Neural cell (in vitro differentiated cells): ENCODE results near the gene PLOD2. TPM values are rescaled to one million over a fixed set of nuclear protein-coding genes. Genes with fewer than 3 reads are reported as not detected.

Experiments
- H2AFZ ChIP-seq: fragments of 200-600, 300-800 bp; sonication (generic), shearing (Covaris generic); 2 replicates; pipeline ENCODE4 v1.6.0; 2014; ENCODE audit warnings: low read depth, mild to moderate bottlenecking, antibody characterized with exemption, low read length, moderate library complexity
- H3F3A ChIP-seq: fragments of 200-600 bp; shearing (Covaris generic); 2 replicates; pipeline ENCODE4 v1.6.1; 2016; ENCODE audit warnings: mild to moderate bottlenecking, moderate library complexity, mixed read lengths, antibody characterized with exemption, low read length; ENCODE audit not compliant: insufficient read depth, poor library complexity, severe bottlenecking
- H3K27ac ChIP-seq: fragments of 200-600, 300-800 bp; sonication (generic), shearing (Covaris generic); 2 replicates; pipeline ENCODE4 v1.5.1; 2014; ENCODE audit warnings: mild to moderate bottlenecking, low read length, moderate library complexity
- H3K27me3 ChIP-seq: fragments of 300-800, 200-600 bp; sonication (generic), shearing (Covaris generic); 2 replicates; pipeline ENCODE4 v1.6.0; 2014; ENCODE audit warnings: mild to moderate bottlenecking, low read depth, low read length, moderate library complexity; ENCODE audit not compliant: insufficient read depth
- H3K36me3 ChIP-seq: fragments of 300-800, 200-600 bp; sonication (generic), shearing (Covaris generic); 2 replicates; pipeline ENCODE4 v1.5.1; 2014; ENCODE audit warnings: mild to moderate bottlenecking, antibody characterized with exemption, low read length, moderate library complexity; ENCODE audit not compliant: insufficient read depth
- H3K4me2 ChIP-seq: fragments of 300-800, 200-600 bp; sonication (generic), shearing (Covaris generic); 2 replicates; pipeline ENCODE4 v1.6.0; 2014; ENCODE audit warnings: mild to moderate bottlenecking, low read length
- H3K4me3 ChIP-seq: fragments of 300-800, 200-600 bp; sonication (generic), shearing (Covaris generic); 2 replicates; pipeline ENCODE4 v1.5.1; 2014; ENCODE audit warnings: mild to moderate bottlenecking, low read length, moderate library complexity
- H3K79me2 ChIP-seq: fragments of 200-600 bp; shearing (Covaris generic); replicated peaks from 2 replicates; pipeline ENCODE4 v1.6.0; 2014; ENCODE audit warnings: mild to moderate bottlenecking, low read length, moderate library complexity; ENCODE audit not compliant: insufficient read depth
- H3K9ac ChIP-seq: fragments of 300-800, 200-600 bp; sonication (generic), shearing (Covaris generic); 2 replicates; pipeline ENCODE4 v1.6.1; 2016; ENCODE audit warnings: mild to moderate bottlenecking, low read length, mixed read lengths
- H3K9me2 ChIP-seq: fragments of 200-600 bp; shearing (Covaris generic); 2 replicates; pipeline ENCODE4 v1.6.1; 2016; ENCODE audit warnings: mild to moderate bottlenecking, low read length, mixed read lengths; ENCODE audit not compliant: insufficient read depth
- H3K9me3 ChIP-seq: fragments of 200-600, 300-800 bp; sonication (generic), shearing (Covaris generic); 2 replicates; pipeline ENCODE4 v1.6.1; 2016; ENCODE audit warnings: mild to moderate bottlenecking, mixed run types, low read length, moderate library complexity, mixed read lengths
- H4K20me1 ChIP-seq: fragments of 200-600 bp; shearing (Covaris generic); 2 replicates; pipeline ENCODE4 v1.6.1; 2016; ENCODE audit warnings: mild to moderate bottlenecking, mixed run types; ENCODE audit not compliant: insufficient read depth
- CTCF ChIP-seq: fragments of 450-650 bp; IDR thresholded peaks from 2 replicates; pipeline ENCODE4 v1.5.1; 2014; ENCODE audit warnings: antibody characterized with exemption, mild to moderate bottlenecking, moderate library complexity; ENCODE audit not compliant: poor library complexity, severe bottlenecking
- EP300 ChIP-seq: fragments of 450-650 bp; conservative IDR thresholded peaks from 2 replicates; pipeline ENCODE4 v1.6.1; 2014; ENCODE audit warnings: antibody characterized with exemption, mild to moderate bottlenecking, moderate library complexity; ENCODE audit not compliant: poor library complexity, severe bottlenecking
- EZH2 ChIP-seq: fragments of 200-600, 300-800 bp; shearing (Covaris generic), sonication (generic); IDR thresholded peaks from 2 replicates; pipeline ENCODE4 v1.6.1; 2014; ENCODE audit warnings: antibody characterized with exemption, low read length, borderline replicate concordance, mild to moderate bottlenecking; ENCODE audit not compliant: insufficient read depth, poor library complexity, severe bottlenecking
- MXI1 ChIP-seq: fragments of 450-650 bp; conservative IDR thresholded peaks from 2 replicates; pipeline ENCODE4 v1.6.1; 2014; ENCODE audit warnings: antibody characterized with exemption, mild to moderate bottlenecking; ENCODE audit not compliant: poor library complexity, severe bottlenecking
- POLR2AphosphoS5 ChIP-seq: IDR thresholded peaks from 2 replicates; pipeline ENCODE4 v1.6.1; 2012
- RAD21 ChIP-seq: fragments of 450-650 bp; conservative IDR thresholded peaks from 2 replicates; pipeline ENCODE4 v1.6.1; 2014; ENCODE audit warnings: antibody characterized with exemption, mild to moderate bottlenecking, moderate library complexity
- SMC3 ChIP-seq: fragments of 450-650 bp; conservative IDR thresholded peaks from 2 replicates; pipeline ENCODE4 v1.6.1; 2014; ENCODE audit warnings: antibody characterized with exemption, mild to moderate bottlenecking, moderate library complexity; ENCODE audit not compliant: poor library complexity
- TAF1 ChIP-seq: IDR thresholded peaks from 2 replicates; pipeline ENCODE4 v1.6.1; 2012; ENCODE audit warnings: low read depth
- polyA plus RNA-seq: library from polyadenylated mRNA; depleted of rRNA; stranded (reverse); fragments of >200 nt; gene quantifications from 2 replicates; pipeline ENCODE4 v1.2.3, GENCODE V29; 2014
- TF ChIP-seq, protein P1 (sequence below): IDR thresholded peaks from 2 replicates; pipeline ENCODE4 v1.6.1; 2012; ENCODE audit warnings: borderline replicate concordance

PLOD2 gene
- polyA plus RNA-seq, 1 donor from 2014 or later, result 5.6 TPM

GRCh38 chr3:146067048-146067447 lies 93.9 kb downstream of the PLOD2 start:
- Histone ChIP-seq H3F3A (no peaks in the 10 kb centered on the region), H3K9me2 (no peaks in the 10 kb centered on the region), H3K36me3 (no peaks in the 10 kb centered on the region), H3K4me2 (no peak overlapping the region), H3K79me2 (no peaks in the 10 kb centered on the region), H4K20me1 (no peaks in the 10 kb centered on the region), H3K9me3 (no peaks in the 10 kb centered on the region), H3K4me3 (no peak overlapping the region), H3K9ac (no peak overlapping the region), H3K27me3 (no peaks in the 10 kb centered on the region), H2AFZ (no peak overlapping the region), H3K27ac (no peak overlapping the region)
- TF ChIP-seq TAF1 (no peak), RAD21 (no peak), EZH2 (no peak), SMC3 (no peak), POLR2AphosphoS5 (no peak), EP300 (no peak), MXI1 (no peak), CTCF (no peak)
- TF ChIP-seq, protein P1, sequence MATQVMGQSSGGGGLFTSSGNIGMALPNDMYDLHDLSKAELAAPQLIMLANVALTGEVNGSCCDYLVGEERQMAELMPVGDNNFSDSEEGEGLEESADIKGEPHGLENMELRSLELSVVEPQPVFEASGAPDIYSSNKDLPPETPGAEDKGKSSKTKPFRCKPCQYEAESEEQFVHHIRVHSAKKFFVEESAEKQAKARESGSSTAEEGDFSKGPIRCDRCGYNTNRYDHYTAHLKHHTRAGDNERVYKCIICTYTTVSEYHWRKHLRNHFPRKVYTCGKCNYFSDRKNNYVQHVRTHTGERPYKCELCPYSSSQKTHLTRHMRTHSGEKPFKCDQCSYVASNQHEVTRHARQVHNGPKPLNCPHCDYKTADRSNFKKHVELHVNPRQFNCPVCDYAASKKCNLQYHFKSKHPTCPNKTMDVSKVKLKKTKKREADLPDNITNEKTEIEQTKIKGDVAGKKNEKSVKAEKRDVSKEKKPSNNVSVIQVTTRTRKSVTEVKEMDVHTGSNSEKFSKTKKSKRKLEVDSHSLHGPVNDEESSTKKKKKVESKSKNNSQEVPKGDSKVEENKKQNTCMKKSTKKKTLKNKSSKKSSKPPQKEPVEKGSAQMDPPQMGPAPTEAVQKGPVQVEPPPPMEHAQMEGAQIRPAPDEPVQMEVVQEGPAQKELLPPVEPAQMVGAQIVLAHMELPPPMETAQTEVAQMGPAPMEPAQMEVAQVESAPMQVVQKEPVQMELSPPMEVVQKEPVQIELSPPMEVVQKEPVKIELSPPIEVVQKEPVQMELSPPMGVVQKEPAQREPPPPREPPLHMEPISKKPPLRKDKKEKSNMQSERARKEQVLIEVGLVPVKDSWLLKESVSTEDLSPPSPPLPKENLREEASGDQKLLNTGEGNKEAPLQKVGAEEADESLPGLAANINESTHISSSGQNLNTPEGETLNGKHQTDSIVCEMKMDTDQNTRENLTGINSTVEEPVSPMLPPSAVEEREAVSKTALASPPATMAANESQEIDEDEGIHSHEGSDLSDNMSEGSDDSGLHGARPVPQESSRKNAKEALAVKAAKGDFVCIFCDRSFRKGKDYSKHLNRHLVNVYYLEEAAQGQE, result no peak

DNA sequence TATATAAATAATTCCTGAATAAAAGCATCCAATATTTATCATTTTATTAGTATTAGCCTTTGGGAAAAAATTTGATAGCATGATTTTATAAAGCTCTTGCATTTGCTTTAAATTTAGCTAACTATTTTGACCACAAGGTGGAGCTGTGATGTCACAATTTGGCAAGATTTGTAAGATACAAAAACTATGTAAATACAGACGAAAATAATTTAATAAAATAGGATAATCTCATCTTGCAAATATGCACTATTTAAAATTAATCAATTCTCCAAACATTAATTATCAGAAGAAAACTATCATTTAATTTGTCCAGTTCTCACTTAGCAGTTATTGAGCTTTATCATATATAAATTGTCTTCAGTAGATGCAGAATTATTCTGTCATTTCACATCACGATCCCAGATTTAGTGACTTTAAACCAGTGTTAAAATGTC lies 95.4 kb downstream of the PLOD2 start:
- H3K27ac ChIP-seq, result no peak overlapping the region
- no peaks in the 10 kb centered on the region for H3K9me2 ChIP-seq
- no peak overlapping the region for H2AFZ ChIP-seq
- TF ChIP-seq TAF1 (no peak), CTCF (peak; percentile 77), MXI1 (no peak), EP300 (no peak), POLR2AphosphoS5 (no peak), SMC3 (peak; percentile 83), EZH2 (no peak), RAD21 (peak; percentile 79)
- TF ChIP-seq, protein P1, result no peak
- H4K20me1 ChIP-seq, result no peaks in the 10 kb centered on the region
- no peaks in the 10 kb centered on the region for H3K9me3 ChIP-seq
- H3K9ac ChIP-seq, result no peak overlapping the region
- no peaks in the 10 kb centered on the region for H3K36me3 ChIP-seq
- H3F3A ChIP-seq, result no peaks in the 10 kb centered on the region
- H3K27me3 ChIP-seq, result no peaks in the 10 kb centered on the region
- H3K79me2 ChIP-seq, result no peaks in the 10 kb centered on the region
- no peak overlapping the region for H3K4me2 ChIP-seq
- H3K4me3 ChIP-seq, result no peak overlapping the region
